Caco-2 (cell line): ENCODE measurements around the gene VN1R4. TPM values are rescaled to one million over a fixed set of nuclear protein-coding genes. Genes with fewer than 3 reads are reported as not detected.
"Not testable (repeated sequence)": the region's sequence is repeated elsewhere in the genome, so short reads cannot be mapped to it uniquely, and the experiment has no call there.

Experiments used
- BruUV-seq: library from RNA; stranded (reverse); fragments of 400-500 nt; replicated peaks from 2 replicates; lab custom pipeline; 2021; lab: Mats Ljungman, UMichigan
- CTCF ChIA-PET: fragments of 300-600 bp; sonication (Branson Sonifier 250); formaldehyde crosslinking; loops from one replicate; lab custom pipeline; 2022; ENCODE audit warnings: antibody characterized with exemption; lab: Charles Lee
- POLR2A ChIA-PET: fragments of 300-600 bp; sonication (Branson Sonifier 250); formaldehyde crosslinking; loops from one replicate; lab custom pipeline; 2022; ENCODE audit warnings: antibody characterized with exemption; lab: Charles Lee
- DNase-seq, 2 experiments: peaks; one replicate each; pipeline versions ENCODE4 v3.0.0 to v3.0.0-alpha.2; 2020 to 2022
- H3K27me3 ChIP-seq: replicated peaks from 2 replicates; pipeline ENCODE4 v1.6.0; 2011; ENCODE audit warnings: low read length; ENCODE audit not compliant: control insufficient read depth, insufficient read depth
- H3K36me3 ChIP-seq: 2 replicates; pipeline ENCODE4 v1.5.1; 2011; ENCODE audit warnings: low read length; ENCODE audit not compliant: control insufficient read depth, insufficient read depth
- H3K4me1 ChIP-seq: fragments of 250-450 bp; sonication (Bioruptor Pico); 2 replicates; pipeline ENCODE4 v1.5.1; 2020; ENCODE audit warnings: mild to moderate bottlenecking
- H3K4me3 ChIP-seq: 2 replicates; pipeline ENCODE4 v1.5.1; 2011; ENCODE audit warnings: low read depth, mild to moderate bottlenecking, control low read depth, low read length
- H3K9me3 ChIP-seq: fragments of 250-450 bp; sonication (Bioruptor Pico); 2 replicates; pipeline ENCODE4 v1.5.1; 2020; ENCODE audit warnings: mild to moderate bottlenecking, moderate library complexity
- H3K27ac Mint-ChIP-seq: one replicate; pipeline ENCODE4 v1.8.0; 2022; ENCODE audit warnings: mixed read lengths; ENCODE audit not compliant: unreplicated experiment
- H3K27me3 Mint-ChIP-seq: one replicate; pipeline ENCODE4 v1.8.0; 2022; ENCODE audit warnings: mixed read lengths; ENCODE audit not compliant: insufficient read depth, unreplicated experiment
- H3K36me3 Mint-ChIP-seq: one replicate; pipeline ENCODE4 v1.8.0; 2022; ENCODE audit warnings: mild to moderate bottlenecking, mixed read lengths; ENCODE audit not compliant: insufficient read depth, unreplicated experiment
- H3K4me1 Mint-ChIP-seq: one replicate; pipeline ENCODE4 v1.8.0; 2022; ENCODE audit warnings: low read depth, mixed read lengths; ENCODE audit not compliant: unreplicated experiment
- H3K4me3 Mint-ChIP-seq: one replicate; pipeline ENCODE4 v1.8.0; 2022; ENCODE audit warnings: mild to moderate bottlenecking, moderate library complexity, mixed read lengths; ENCODE audit not compliant: unreplicated experiment
- H3K9me3 Mint-ChIP-seq: one replicate; pipeline ENCODE4 v1.8.0; 2022; ENCODE audit warnings: mixed read lengths; ENCODE audit not compliant: unreplicated experiment
- CTCF ChIP-seq, 2 experiments: fragments of 200-600 bp in 1 of 2; IDR thresholded peaks; 1 replicate in 1 of 2; 2 replicates in 1 of 2; pipeline versions ENCODE4 v1.5.1 to v1.8.0; 2011 to 2022; ENCODE audit warnings: antibody characterized with exemption in 1 of 2, control low read depth in 1 of 2, inconsistent platforms in 1 of 2, low read depth in 1 of 2, low read length in 1 of 2, mild to moderate bottlenecking in 1 of 2, moderate library complexity in 1 of 2; ENCODE audit not compliant: insufficient read depth in 1 of 2, severe bottlenecking in 1 of 2, unreplicated experiment in 1 of 2
- intact Hi-C: fragments of 100-400 bp; cut with micrococcal nuclease; formaldehyde crosslinking; loops from one replicate; pipeline ENCODE4 v1.10.0; 2022; ENCODE audit not compliant: unreplicated experiment
- total RNA-seq: library from RNA; stranded (reverse); gene quantifications from 2 replicates; pipeline ENCODE4 v1.2.3, GENCODE V29; 2022

Gene VN1R4
- total RNA-seq, 1 experiment from 2014 or later = not detected

- no peaks in the 10 kb centered on the region for H3K27me3 Mint-ChIP-seq
- H3K9me3 ChIP-seq = peaks cover 35% of the 10 kb centered on the region
- CTCF ChIA-PET = no interaction called here
Measured at GRCh38 chr19:53290758-53291549, 23.4 kb upstream of the VN1R4 start.

GRCh38 chr19:53285087-53285486 is 17.6 kb upstream of the VN1R4 start:
- Histone ChIP-seq H3K27me3 (no peaks in the 10 kb centered on the region), H3K4me3 (no peak overlapping the region), H3K4me1 (no peaks in the 10 kb centered on the region), H3K9me3 (peaks cover 8% of the 10 kb centered on the region; the same call in 1 of the 2 replicates), H3K36me3 (no peaks in the 10 kb centered on the region)
- no peak overlapping the region for H3K4me3 Mint-ChIP-seq
- H3K4me1 Mint-ChIP-seq = no peaks in the 10 kb centered on the region
- no peak for DNase-seq
- H3K36me3 Mint-ChIP-seq = no peaks in the 10 kb centered on the region
- BruUV-seq = no TSS peak
- intact Hi-C loops = no loop called here
- TF ChIP-seq CTCF (IDR thresholded peaks at IDR 0.05; ENCODE audit: insufficient read depth in 1 of 2, low read depth in 1 of 2, low read length in 1 of 2, severe bottlenecking in 1 of 2, unreplicated experiment in 1 of 2) = no peak
- no peaks in the 10 kb centered on the region for H3K27me3 Mint-ChIP-seq
- CTCF ChIA-PET = no interaction called here
- POLR2A ChIA-PET = no interaction called here
- no peak overlapping the region for H3K27ac Mint-ChIP-seq
- peaks cover 10% of the 10 kb centered on the region for H3K9me3 Mint-ChIP-seq

More at GRCh38 chr19:53290758-53291549, 23.4 kb upstream of the VN1R4 start:
- Mint-ChIP-seq H3K27ac (no peak overlapping the region), H3K36me3 (no peaks in the 10 kb centered on the region), H3K4me1 (no peaks in the 10 kb centered on the region), H3K9me3 (peaks cover 37% of the 10 kb centered on the region), H3K4me3 (no peak overlapping the region)
- no peak overlapping the region for H3K4me3 ChIP-seq
- no TSS peak for BruUV-seq
- no peak for TF ChIP-seq CTCF (IDR thresholded peaks at IDR 0.05; ENCODE audit: insufficient read depth in 1 of 2, low read depth in 1 of 2, low read length in 1 of 2, severe bottlenecking in 1 of 2, unreplicated experiment in 1 of 2)
- H3K36me3 ChIP-seq = no peaks in the 10 kb centered on the region
- intact Hi-C loops = no loop called here
- DNase-seq = no peak
- no peaks in the 10 kb centered on the region for H3K27me3 ChIP-seq
- POLR2A ChIA-PET = no interaction called here
- no peaks in the 10 kb centered on the region for H3K4me1 ChIP-seq

GRCh38 chr19:53281947-53282346 is 14.4 kb upstream of the VN1R4 start:
- H3K4me3 Mint-ChIP-seq, H3K4me1 Mint-ChIP-seq, BruUV-seq, H3K9me3 ChIP-seq, H3K36me3 ChIP-seq, H3K4me3 ChIP-seq, H3K27ac Mint-ChIP-seq, H3K27me3 ChIP-seq, POLR2A ChIA-PET, H3K36me3 Mint-ChIP-seq, DNase-seq, H3K27me3 Mint-ChIP-seq, H3K4me1 ChIP-seq, CTCF ChIA-PET, intact Hi-C loops: not testable (repeated sequence)
- H3K9me3 Mint-ChIP-seq = peaks cover 18% of the 10 kb centered on the region
